Neural crest cell (in vitro differentiated cells): Measurements from ENCODE around the gene PCBP3. TPM values are rescaled to one million over a fixed set of nuclear protein-coding genes. Genes with fewer than 3 reads are reported as not detected.

Source experiments
- DNase-seq: peaks from one replicate; pipeline ENCODE4 v3.0.0; 2021; ENCODE audit warnings: low read depth, mixed read lengths, low spot score
- H3K27ac Mint-ChIP-seq: one replicate; pipeline ENCODE4 v1.8.0; 2021; ENCODE audit warnings: mild to moderate bottlenecking, mixed read lengths; ENCODE audit not compliant: unreplicated experiment
- H3K27me3 Mint-ChIP-seq: 2 replicates; pipeline ENCODE4 v1.8.0; 2021; ENCODE audit warnings: low read depth, mild to moderate bottlenecking, mixed read lengths
- H3K36me3 Mint-ChIP-seq: 2 replicates; pipeline ENCODE4 v1.8.0; 2021; ENCODE audit warnings: low read depth, mild to moderate bottlenecking, mixed read lengths
- H3K4me1 Mint-ChIP-seq: 2 replicates; pipeline ENCODE4 v1.8.0; 2021; ENCODE audit warnings: mixed read lengths
- H3K4me3 Mint-ChIP-seq: one replicate; pipeline ENCODE4 v1.8.0; 2021; ENCODE audit warnings: mild to moderate bottlenecking, mixed read lengths
- H3K9me3 Mint-ChIP-seq: 2 replicates; pipeline ENCODE4 v1.8.0; 2021; ENCODE audit warnings: mixed read lengths
- CTCF ChIP-seq: fragments of 200-600 bp; sonication (generic); conservative IDR thresholded peaks from 2 replicates; pipeline ENCODE4 v1.5.0; 2021; ENCODE audit warnings: antibody characterized with exemption, mild to moderate bottlenecking
- total RNA-seq: library from RNA; stranded (reverse); gene quantifications from 2 replicates; pipeline ENCODE4 v1.2.1, GENCODE V29; 2021

Gene PCBP3
- total RNA-seq, 1 donor from 2014 or later: 5.1 TPM

- H3K4me1 Mint-ChIP-seq: no peaks in the 10 kb centered on the region
- no peak for TF ChIP-seq CTCF
- H3K9me3 Mint-ChIP-seq: no peaks in the 10 kb centered on the region
- H3K27me3 Mint-ChIP-seq: no peaks in the 10 kb centered on the region
- peaks cover 3% of the 10 kb centered on the region for H3K36me3 Mint-ChIP-seq
- DNase-seq: no peak
- H3K27ac Mint-ChIP-seq: no peak overlapping the region
- H3K4me3 Mint-ChIP-seq: no peak overlapping the region
These were observed 279.1 kb downstream of the PCBP3 start for GRCh38 chr21:45922648-45923047.

- H3K27me3 Mint-ChIP-seq: no peaks in the 10 kb centered on the region
- H3K9me3 Mint-ChIP-seq: no peaks in the 10 kb centered on the region
- H3K27ac Mint-ChIP-seq: no peak overlapping the region
- no peak overlapping the region for H3K4me3 Mint-ChIP-seq
- peaks cover 3% of the 10 kb centered on the region for H3K36me3 Mint-ChIP-seq
- peak; percentile 81 for TF ChIP-seq CTCF
- H3K4me1 Mint-ChIP-seq: no peaks in the 10 kb centered on the region
- peak; percentile 71 for DNase-seq
These were observed 279.6 kb downstream of the PCBP3 start for GRCh38 chr21:45923146-45923545.

GRCh38 chr21:45926281-45926680, 282.8 kb downstream of the PCBP3 start:
- no peaks in the 10 kb centered on the region for H3K4me1 Mint-ChIP-seq
- H3K27me3 Mint-ChIP-seq: no peaks in the 10 kb centered on the region
- peaks cover 3% of the 10 kb centered on the region for H3K36me3 Mint-ChIP-seq
- DNase-seq: no peak
- no peaks in the 10 kb centered on the region for H3K9me3 Mint-ChIP-seq
- no peak overlapping the region for H3K27ac Mint-ChIP-seq
- TF ChIP-seq CTCF: no peak
- no peak overlapping the region for H3K4me3 Mint-ChIP-seq

GRCh38 chr21:45927032-45927431, 283.5 kb downstream of the PCBP3 start:
- no peak for DNase-seq
- H3K36me3 Mint-ChIP-seq: peaks cover 3% of the 10 kb centered on the region
- H3K4me3 Mint-ChIP-seq: no peak overlapping the region
- H3K9me3 Mint-ChIP-seq: no peaks in the 10 kb centered on the region
- no peak overlapping the region for H3K27ac Mint-ChIP-seq
- no peak for TF ChIP-seq CTCF
- no peaks in the 10 kb centered on the region for H3K4me1 Mint-ChIP-seq
- H3K27me3 Mint-ChIP-seq: no peaks in the 10 kb centered on the region

- Mint-ChIP-seq H3K4me1 (no peaks in the 10 kb centered on the region), H3K9me3 (no peaks in the 10 kb centered on the region), H3K4me3 (no peak overlapping the region), H3K27ac (no peak overlapping the region), H3K27me3 (no peaks in the 10 kb centered on the region), H3K36me3 (no peaks in the 10 kb centered on the region)
- no peak for TF ChIP-seq CTCF
- DNase-seq: no peak
These were observed 284.6 kb downstream of the PCBP3 start for GRCh38 chr21:45927851-45928850.
